NCI-H146 treated with DMSO at 0.1 percent for 48 hours (cell line): ENCODE data around the gene VDAC1.
A peak's percentile ranks its signal among the peaks of the same experiment; 100 is the strongest.
"Not testable (repeated sequence)": the region's sequence is repeated elsewhere in the genome, so short reads cannot be mapped to it uniquely, and the experiment has no call there.

Experiments
- DNase-seq: peaks from one replicate; lab custom pipeline; 2025; ENCODE audit not compliant: unreplicated experiment; lab: John Stamatoyannopoulos, UW

VDAC1 gene

GRCh38 chr5:133944263-133945185 lies 60.3 kb downstream of the VDAC1 start:
- peak; percentile 21 for DNase-seq

GRCh38 chr5:133943475-133943817 lies 61.3 kb downstream of the VDAC1 start:
- no peak for DNase-seq

- no peak for DNase-seq
Measured at GRCh38 chr5:133942614-133943474, 61.9 kb downstream of the VDAC1 start.

GRCh38 chr5:133941456-133942196 lies 63.1 kb downstream of the VDAC1 start:
- DNase-seq, result no peak

- DNase-seq, result no peak
Measured at GRCh38 chr5:133939668-133940067, 65.1 kb downstream of the VDAC1 start.

- DNase-seq, result peak; percentile 7
Measured at GRCh38 chr5:133938929-133939328, 65.8 kb downstream of the VDAC1 start.

GRCh38 chr5:133938039-133938821 lies 66.5 kb downstream of the VDAC1 start:
- no peak for DNase-seq

- not testable (repeated sequence) for DNase-seq
Measured at GRCh38 chr5:133937628-133938027, 67.1 kb downstream of the VDAC1 start.

- DNase-seq, result no peak
Measured at GRCh38 chr5:133936651-133937015, 68.1 kb downstream of the VDAC1 start.

- not testable (repeated sequence) for DNase-seq
Measured at GRCh38 chr5:133935991-133936650, 68.7 kb downstream of the VDAC1 start.

- no peak for DNase-seq
Measured at GRCh38 chr5:133935667-133935940, 69.2 kb downstream of the VDAC1 start.

- DNase-seq, result no peak
Measured at GRCh38 chr5:133934822-133935666, 69.7 kb downstream of the VDAC1 start.

- DNase-seq, result no peak
Measured at GRCh38 chr5:133934311-133934710, 70.5 kb downstream of the VDAC1 start.

- no peak for DNase-seq
Measured at GRCh38 chr5:133933670-133934295, 71.0 kb downstream of the VDAC1 start.

- no peak for DNase-seq
Measured at GRCh38 chr5:133933169-133933509, 71.6 kb downstream of the VDAC1 start.

- no peak for DNase-seq
Measured at GRCh38 chr5:133932441-133933168, 72.2 kb downstream of the VDAC1 start.

GRCh38 chr5:133931546-133931945 lies 73.2 kb downstream of the VDAC1 start:
- no peak for DNase-seq

GRCh38 chr5:133930813-133931090 lies 74.0 kb downstream of the VDAC1 start:
- DNase-seq, result no peak
